WTC11 (cell line): ENCODE measurements around the gene STK10. TPM values are rescaled to one million over a fixed set of nuclear protein-coding genes. Genes with fewer than 3 reads are reported as not detected.

Experiments
- ATAC-seq: fragments of 200-7000 bp; cut with Tn5 transposase; 2 replicates; pipeline ENCODE4 v1.10.0; 2021; ENCODE audit warnings: mild to moderate bottlenecking, moderate library complexity
- CTCF ChIA-PET: fragments of 300-600 bp; sonication (Branson Sonifier 250); formaldehyde crosslinking; loops from one replicate; lab custom pipeline; 2021; ENCODE audit warnings: antibody characterized with exemption; lab: Charles Lee
- POLR2A ChIA-PET: fragments of 350-600 bp; sonication (Branson Sonifier 250); formaldehyde crosslinking; loops from one replicate; lab custom pipeline; 2021; ENCODE audit warnings: antibody characterized with exemption; lab: Charles Lee
- DNase-seq: peaks from one replicate; pipeline ENCODE4 v3.0.0; 2021; ENCODE audit warnings: low spot score
- H3K27ac Mint-ChIP-seq: 2 replicates; pipeline ENCODE4 v1.8.0; 2021; ENCODE audit warnings: mixed read lengths
- H3K27me3 Mint-ChIP-seq: 2 replicates; pipeline ENCODE4 v1.8.0; 2021; ENCODE audit warnings: low read depth, mild to moderate bottlenecking, moderate library complexity, mixed read lengths
- H3K36me3 Mint-ChIP-seq: 2 replicates; pipeline ENCODE4 v1.8.0; 2021; ENCODE audit warnings: mixed read lengths
- H3K4me1 Mint-ChIP-seq: 2 replicates; pipeline ENCODE4 v1.8.0; 2022; ENCODE audit warnings: mixed read lengths
- H3K4me3 Mint-ChIP-seq: 2 replicates; pipeline ENCODE4 v1.8.0; 2021; ENCODE audit warnings: mild to moderate bottlenecking, moderate library complexity, mixed read lengths
- H3K9me3 Mint-ChIP-seq: 2 replicates; pipeline ENCODE4 v1.8.0; 2021; ENCODE audit warnings: mixed read lengths
- ATF3 ChIP-seq: sonication (generic); formaldehyde crosslinking; conservative IDR thresholded peaks from 2 replicates; pipeline ENCODE4 v1.8.1; 2022; ENCODE audit warnings: mild to moderate bottlenecking, missing genetic modification reagents
- CBFB ChIP-seq: sonication (generic); formaldehyde crosslinking; IDR thresholded peaks from 2 replicates; pipeline ENCODE4 v1.8.1; 2022; ENCODE audit warnings: mild to moderate bottlenecking, low read depth, missing genetic modification reagents
- CREM ChIP-seq: sonication (generic); formaldehyde crosslinking; IDR thresholded peaks from 2 replicates; pipeline ENCODE4 v1.8.1; 2022; ENCODE audit warnings: mild to moderate bottlenecking, missing genetic modification reagents, moderate library complexity
- ELF4 ChIP-seq: sonication (generic); formaldehyde crosslinking; IDR thresholded peaks from 2 replicates; pipeline ENCODE4 v1.8.1; 2022; ENCODE audit warnings: low read depth, mild to moderate bottlenecking, moderate library complexity, missing genetic modification reagents
- FOXJ3 ChIP-seq: sonication (generic); formaldehyde crosslinking; IDR thresholded peaks from 2 replicates; pipeline ENCODE4 v1.9.0; 2021; ENCODE audit warnings: missing genetic modification reagents, mild to moderate bottlenecking, borderline replicate concordance
- RELA ChIP-seq: sonication (generic); formaldehyde crosslinking; IDR thresholded peaks from 2 replicates; pipeline ENCODE4 v1.8.1; 2022; ENCODE audit warnings: missing genetic modification reagents, mild to moderate bottlenecking, borderline replicate concordance
- SMAD3 ChIP-seq: sonication (generic); formaldehyde crosslinking; IDR thresholded peaks from 2 replicates; pipeline ENCODE4 v1.8.0; 2022; ENCODE audit warnings: missing genetic modification reagents, mild to moderate bottlenecking, borderline replicate concordance
- ZBTB21 ChIP-seq: sonication (generic); formaldehyde crosslinking; IDR thresholded peaks from 2 replicates; pipeline ENCODE4 v1.8.1; 2023; ENCODE audit warnings: mild to moderate bottlenecking, missing genetic modification reagents, borderline replicate concordance
- ZNF121 ChIP-seq: sonication (generic); formaldehyde crosslinking; IDR thresholded peaks from 2 replicates; pipeline ENCODE4 v1.8.0; 2023; ENCODE audit warnings: missing genetic modification reagents
- ZNF138 ChIP-seq: sonication (generic); formaldehyde crosslinking; conservative IDR thresholded peaks from 2 replicates; pipeline ENCODE4 v1.8.1; 2022; ENCODE audit warnings: mild to moderate bottlenecking, moderate library complexity, missing genetic modification reagents
- ZNF232 ChIP-seq: sonication (generic); formaldehyde crosslinking; IDR thresholded peaks from 2 replicates; pipeline ENCODE4 v1.8.0; 2022; ENCODE audit warnings: mild to moderate bottlenecking, missing genetic modification reagents
- total RNA-seq: library from RNA; stranded (reverse); gene quantifications from 3 replicates; pipeline ENCODE4 v1.2.3, GENCODE V29; 2021
- TF ChIP-seq, protein P1 (sequence below): sonication (generic); formaldehyde crosslinking; IDR thresholded peaks from 2 replicates; pipeline ENCODE4 v1.8.1; 2023; ENCODE audit warnings: mild to moderate bottlenecking, missing genetic modification reagents, moderate library complexity
- TF ChIP-seq, protein P2 (sequence below): fragments of 200-600 bp; IDR thresholded peaks from 2 replicates; pipeline ENCODE4 v1.8.0; 2022; ENCODE audit warnings: antibody characterized with exemption
- TF ChIP-seq, protein P3 (sequence below): sonication (generic); formaldehyde crosslinking; IDR thresholded peaks from 2 replicates; pipeline ENCODE4 v1.8.0; 2023; ENCODE audit warnings: missing genetic modification reagents, mild to moderate bottlenecking, borderline replicate concordance
- TF ChIP-seq, protein P4 (sequence below): fragments of 250-450 bp; sonication (Bioruptor Pico); IDR thresholded peaks from 2 replicates; pipeline ENCODE4 v1.8.0; 2021; ENCODE audit warnings: mild to moderate bottlenecking
- TF ChIP-seq, protein P5 (sequence below): fragments of 250-450 bp; sonication (Bioruptor Pico); conservative IDR thresholded peaks from 2 replicates; pipeline ENCODE4 v1.9.0; 2021; ENCODE audit warnings: mild to moderate bottlenecking

STK10 gene
- total RNA-seq, 1 experiment from 2014 or later, result 20.5 TPM

GRCh38 chr5:172119921-172120688 lies 67.9 kb downstream of the STK10 start:
- Mint-ChIP-seq H3K4me1 (no peaks in the 10 kb centered on the region), H3K9me3 (no peaks in the 10 kb centered on the region), H3K27ac (no peak overlapping the region), H3K4me3 (no peak overlapping the region), H3K36me3 (peaks cover 6% of the 10 kb centered on the region; the same call in 1 of the 2 replicates), H3K27me3 (0 out of 2 replicates have a peak, but pooled peaks cover 2% of the 10 kb centered on the region)
- ATAC-seq, result peak; percentile 24
- DNase-seq, result no peak
- CTCF ChIA-PET, result interaction anchor here (0.8 kb wide), 1 partner anchor 24 kb away, joined by 3 read pairs; no protein-coding TSS in a partner anchor
- TF ChIP-seq RELA (no peak), ELF4 (CRISPR knock-in tag) (no peak)
- TF ChIP-seq, protein P1, sequence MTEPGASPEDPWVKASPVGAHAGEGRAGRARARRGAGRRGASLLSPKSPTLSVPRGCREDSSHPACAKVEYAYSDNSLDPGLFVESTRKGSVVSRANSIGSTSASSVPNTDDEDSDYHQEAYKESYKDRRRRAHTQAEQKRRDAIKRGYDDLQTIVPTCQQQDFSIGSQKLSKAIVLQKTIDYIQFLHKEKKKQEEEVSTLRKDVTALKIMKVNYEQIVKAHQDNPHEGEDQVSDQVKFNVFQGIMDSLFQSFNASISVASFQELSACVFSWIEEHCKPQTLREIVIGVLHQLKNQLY (CRISPR knock-in tag), result no peak
- POLR2A ChIA-PET, result no interaction called here

DNA sequence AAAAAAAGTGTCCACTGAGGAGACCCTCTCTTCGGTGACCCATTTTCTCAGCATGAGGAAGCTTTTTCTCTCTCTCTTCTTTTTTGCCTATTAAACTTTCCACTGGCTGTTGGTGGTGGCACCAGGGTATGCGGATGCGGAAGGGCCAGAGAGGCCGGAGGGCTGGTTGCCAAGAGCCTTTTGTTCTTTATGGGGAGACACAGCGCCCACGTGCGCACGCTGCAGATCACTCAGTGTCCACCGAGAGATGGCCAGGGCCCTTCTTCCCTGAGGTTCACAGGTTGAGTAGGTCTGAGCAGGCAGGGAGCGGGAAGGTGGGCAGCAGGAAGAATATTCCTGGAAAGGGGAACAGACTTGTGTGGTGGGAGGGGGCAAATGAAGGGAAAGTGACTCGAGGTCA lies 69.1 kb downstream of the STK10 start:
- peaks cover 9% of the 10 kb centered on the region for H3K36me3 Mint-ChIP-seq
- DNase-seq, result no peak
- ATAC-seq, result no peak
- H3K9me3 Mint-ChIP-seq, result peaks cover 3% of the 10 kb centered on the region; the same call in 1 of the 2 replicates
- ChIA-PET POLR2A (no interaction called here), CTCF (no interaction called here)
- TF ChIP-seq, protein P2, sequence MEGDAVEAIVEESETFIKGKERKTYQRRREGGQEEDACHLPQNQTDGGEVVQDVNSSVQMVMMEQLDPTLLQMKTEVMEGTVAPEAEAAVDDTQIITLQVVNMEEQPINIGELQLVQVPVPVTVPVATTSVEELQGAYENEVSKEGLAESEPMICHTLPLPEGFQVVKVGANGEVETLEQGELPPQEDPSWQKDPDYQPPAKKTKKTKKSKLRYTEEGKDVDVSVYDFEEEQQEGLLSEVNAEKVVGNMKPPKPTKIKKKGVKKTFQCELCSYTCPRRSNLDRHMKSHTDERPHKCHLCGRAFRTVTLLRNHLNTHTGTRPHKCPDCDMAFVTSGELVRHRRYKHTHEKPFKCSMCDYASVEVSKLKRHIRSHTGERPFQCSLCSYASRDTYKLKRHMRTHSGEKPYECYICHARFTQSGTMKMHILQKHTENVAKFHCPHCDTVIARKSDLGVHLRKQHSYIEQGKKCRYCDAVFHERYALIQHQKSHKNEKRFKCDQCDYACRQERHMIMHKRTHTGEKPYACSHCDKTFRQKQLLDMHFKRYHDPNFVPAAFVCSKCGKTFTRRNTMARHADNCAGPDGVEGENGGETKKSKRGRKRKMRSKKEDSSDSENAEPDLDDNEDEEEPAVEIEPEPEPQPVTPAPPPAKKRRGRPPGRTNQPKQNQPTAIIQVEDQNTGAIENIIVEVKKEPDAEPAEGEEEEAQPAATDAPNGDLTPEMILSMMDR, result no peak
- TF ChIP-seq FOXJ3 (CRISPR knock-in tag) (no peak), ZNF121 (CRISPR knock-in tag) (no peak), ZNF232 (CRISPR knock-in tag) (no peak), SMAD3 (CRISPR knock-in tag) (no peak), ZNF138 (CRISPR knock-in tag) (no peak), ATF3 (CRISPR knock-in tag) (no peak), CBFB (no peak), ZBTB21 (no peak), CREM (CRISPR knock-in tag) (no peak)
- TF ChIP-seq, protein P3, sequence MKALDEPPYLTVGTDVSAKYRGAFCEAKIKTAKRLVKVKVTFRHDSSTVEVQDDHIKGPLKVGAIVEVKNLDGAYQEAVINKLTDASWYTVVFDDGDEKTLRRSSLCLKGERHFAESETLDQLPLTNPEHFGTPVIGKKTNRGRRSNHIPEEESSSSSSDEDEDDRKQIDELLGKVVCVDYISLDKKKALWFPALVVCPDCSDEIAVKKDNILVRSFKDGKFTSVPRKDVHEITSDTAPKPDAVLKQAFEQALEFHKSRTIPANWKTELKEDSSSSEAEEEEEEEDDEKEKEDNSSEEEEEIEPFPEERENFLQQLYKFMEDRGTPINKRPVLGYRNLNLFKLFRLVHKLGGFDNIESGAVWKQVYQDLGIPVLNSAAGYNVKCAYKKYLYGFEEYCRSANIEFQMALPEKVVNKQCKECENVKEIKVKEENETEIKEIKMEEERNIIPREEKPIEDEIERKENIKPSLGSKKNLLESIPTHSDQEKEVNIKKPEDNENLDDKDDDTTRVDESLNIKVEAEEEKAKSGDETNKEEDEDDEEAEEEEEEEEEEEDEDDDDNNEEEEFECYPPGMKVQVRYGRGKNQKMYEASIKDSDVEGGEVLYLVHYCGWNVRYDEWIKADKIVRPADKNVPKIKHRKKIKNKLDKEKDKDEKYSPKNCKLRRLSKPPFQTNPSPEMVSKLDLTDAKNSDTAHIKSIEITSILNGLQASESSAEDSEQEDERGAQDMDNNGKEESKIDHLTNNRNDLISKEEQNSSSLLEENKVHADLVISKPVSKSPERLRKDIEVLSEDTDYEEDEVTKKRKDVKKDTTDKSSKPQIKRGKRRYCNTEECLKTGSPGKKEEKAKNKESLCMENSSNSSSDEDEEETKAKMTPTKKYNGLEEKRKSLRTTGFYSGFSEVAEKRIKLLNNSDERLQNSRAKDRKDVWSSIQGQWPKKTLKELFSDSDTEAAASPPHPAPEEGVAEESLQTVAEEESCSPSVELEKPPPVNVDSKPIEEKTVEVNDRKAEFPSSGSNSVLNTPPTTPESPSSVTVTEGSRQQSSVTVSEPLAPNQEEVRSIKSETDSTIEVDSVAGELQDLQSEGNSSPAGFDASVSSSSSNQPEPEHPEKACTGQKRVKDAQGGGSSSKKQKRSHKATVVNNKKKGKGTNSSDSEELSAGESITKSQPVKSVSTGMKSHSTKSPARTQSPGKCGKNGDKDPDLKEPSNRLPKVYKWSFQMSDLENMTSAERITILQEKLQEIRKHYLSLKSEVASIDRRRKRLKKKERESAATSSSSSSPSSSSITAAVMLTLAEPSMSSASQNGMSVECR, result no peak
- TF ChIP-seq, protein P4, sequence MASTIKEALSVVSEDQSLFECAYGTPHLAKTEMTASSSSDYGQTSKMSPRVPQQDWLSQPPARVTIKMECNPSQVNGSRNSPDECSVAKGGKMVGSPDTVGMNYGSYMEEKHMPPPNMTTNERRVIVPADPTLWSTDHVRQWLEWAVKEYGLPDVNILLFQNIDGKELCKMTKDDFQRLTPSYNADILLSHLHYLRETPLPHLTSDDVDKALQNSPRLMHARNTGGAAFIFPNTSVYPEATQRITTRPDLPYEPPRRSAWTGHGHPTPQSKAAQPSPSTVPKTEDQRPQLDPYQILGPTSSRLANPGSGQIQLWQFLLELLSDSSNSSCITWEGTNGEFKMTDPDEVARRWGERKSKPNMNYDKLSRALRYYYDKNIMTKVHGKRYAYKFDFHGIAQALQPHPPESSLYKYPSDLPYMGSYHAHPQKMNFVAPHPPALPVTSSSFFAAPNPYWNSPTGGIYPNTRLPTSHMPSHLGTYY (CRISPR knock-in tag), result no peak
- TF ChIP-seq, protein P5, sequence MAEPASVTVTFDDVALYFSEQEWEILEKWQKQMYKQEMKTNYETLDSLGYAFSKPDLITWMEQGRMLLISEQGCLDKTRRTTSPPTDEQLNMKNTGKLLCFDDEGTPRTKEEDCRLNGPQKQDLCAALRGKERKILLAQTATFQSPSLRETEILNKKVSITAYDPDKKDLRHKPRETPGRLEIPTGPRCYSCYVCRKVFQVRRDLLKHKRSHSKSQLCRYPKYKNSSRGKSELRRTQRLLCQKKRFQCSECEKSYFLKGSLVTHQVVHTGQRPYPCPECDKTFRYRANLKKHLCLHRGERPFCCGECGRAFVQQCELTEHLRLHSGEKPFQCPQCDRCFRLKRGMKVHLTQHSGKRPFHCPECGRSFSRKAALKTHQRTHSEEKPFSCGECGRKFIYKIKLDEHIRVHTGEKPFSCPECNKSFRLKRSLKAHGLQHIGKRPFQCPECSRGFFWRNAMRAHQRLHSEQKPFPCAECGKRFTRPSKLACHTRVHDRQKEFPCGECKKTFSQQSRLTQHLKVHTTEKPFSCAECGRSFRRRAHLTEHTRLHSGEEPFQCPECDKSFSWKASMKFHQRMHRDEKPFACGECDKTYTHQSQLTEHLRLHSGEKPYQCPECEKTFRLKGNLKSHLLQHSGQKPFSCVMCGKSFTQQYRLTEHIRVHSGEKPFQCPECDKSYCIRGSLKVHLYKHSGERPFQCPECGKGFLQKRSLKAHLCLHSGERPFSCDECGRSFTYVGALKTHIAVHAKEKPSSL (CRISPR knock-in tag), result no peak
- peak overlapping the region; percentile 84 for H3K27ac Mint-ChIP-seq
- no peak overlapping the region for H3K4me3 Mint-ChIP-seq
- H3K4me1 Mint-ChIP-seq, result no peaks in the 10 kb centered on the region
- H3K27me3 Mint-ChIP-seq, result 0 out of 2 replicates have a peak, but pooled peaks cover 2% of the 10 kb centered on the region
